ENCODE measurements around the gene UQCC2.

Gene UQCC2

DNA sequence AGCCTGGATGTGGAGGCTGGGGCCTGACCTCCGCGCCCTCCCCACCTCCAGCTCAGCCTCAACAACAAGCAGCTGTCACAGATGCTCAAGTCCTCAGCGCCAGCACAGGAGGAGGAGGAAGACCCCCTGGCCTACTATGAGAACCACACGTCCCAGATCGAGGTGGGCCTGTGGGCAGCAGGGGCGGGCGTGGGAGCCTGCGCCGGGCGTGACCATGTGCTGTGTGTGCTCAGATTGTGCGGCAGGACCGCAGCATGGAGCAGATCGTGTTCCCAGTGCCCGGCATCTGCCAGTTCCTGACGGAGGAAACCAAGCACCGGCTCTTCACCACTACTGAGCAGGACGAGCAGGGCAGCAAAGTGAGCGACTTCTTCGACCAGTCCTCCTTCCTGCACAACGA lies 23.5 kb downstream of the UQCC2 start:
- DNase-seq (ENCODE audit: low read depth), result no peak
- TF ChIP-seq, protein P1, sequence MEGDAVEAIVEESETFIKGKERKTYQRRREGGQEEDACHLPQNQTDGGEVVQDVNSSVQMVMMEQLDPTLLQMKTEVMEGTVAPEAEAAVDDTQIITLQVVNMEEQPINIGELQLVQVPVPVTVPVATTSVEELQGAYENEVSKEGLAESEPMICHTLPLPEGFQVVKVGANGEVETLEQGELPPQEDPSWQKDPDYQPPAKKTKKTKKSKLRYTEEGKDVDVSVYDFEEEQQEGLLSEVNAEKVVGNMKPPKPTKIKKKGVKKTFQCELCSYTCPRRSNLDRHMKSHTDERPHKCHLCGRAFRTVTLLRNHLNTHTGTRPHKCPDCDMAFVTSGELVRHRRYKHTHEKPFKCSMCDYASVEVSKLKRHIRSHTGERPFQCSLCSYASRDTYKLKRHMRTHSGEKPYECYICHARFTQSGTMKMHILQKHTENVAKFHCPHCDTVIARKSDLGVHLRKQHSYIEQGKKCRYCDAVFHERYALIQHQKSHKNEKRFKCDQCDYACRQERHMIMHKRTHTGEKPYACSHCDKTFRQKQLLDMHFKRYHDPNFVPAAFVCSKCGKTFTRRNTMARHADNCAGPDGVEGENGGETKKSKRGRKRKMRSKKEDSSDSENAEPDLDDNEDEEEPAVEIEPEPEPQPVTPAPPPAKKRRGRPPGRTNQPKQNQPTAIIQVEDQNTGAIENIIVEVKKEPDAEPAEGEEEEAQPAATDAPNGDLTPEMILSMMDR (conservative IDR thresholded peaks at IDR 0.05; ENCODE audit: low read depth, low read length), result no peak
- H3K4me3 ChIP-seq (ENCODE audit: low read depth, low read length), result no peak overlapping the region

DNA sequence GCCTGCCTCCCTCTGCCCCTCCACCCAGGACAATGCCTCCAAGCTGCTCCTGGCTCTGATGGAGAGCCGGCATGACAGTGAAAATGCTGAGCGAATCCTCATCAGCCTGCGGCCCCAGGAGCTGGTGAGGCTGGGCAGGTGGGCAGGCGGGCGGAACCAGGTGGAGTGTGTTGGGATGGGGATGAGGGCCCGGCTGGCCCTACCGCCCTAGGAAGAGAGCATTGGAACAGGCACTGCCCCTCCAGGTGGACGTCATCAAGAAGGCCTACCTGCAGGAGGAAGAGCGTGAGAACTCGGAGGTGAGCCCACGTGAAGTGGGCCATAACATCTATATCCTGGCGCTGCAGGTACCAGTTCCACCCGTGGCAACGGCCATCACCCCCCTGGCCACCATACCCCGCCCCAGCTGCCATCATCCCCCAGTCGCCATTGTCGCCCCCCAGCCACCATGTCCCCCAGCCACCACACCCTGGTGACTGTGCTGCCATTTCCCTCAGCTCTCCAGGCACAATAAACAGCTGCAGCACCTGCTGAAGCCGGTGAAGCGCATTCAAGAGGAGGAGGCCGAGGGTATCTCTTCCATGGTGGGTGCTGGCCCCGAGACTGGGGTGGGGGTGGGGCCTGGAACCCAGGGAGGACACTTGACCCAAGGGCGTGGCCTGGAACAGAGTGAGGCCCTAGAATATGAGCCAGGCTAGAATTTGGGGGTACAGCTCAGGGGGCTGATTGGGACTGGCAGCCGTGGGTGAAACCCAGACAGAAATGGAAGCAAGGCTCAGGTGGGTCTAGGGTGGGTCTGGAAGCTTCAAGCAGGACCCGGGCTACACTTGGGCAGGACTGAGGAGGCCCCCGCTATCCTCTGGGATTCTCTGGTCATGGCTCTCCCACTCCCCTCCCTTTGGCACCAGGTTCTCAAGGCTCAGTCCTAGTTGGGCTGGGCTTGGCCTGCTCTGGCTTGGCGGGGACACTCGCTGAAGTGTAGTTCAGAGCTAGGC lies 24.2 kb downstream of the UQCC2 start:
- DNase-seq (ENCODE audit: low read depth), result no peak
- no peak overlapping the region for H3K4me3 ChIP-seq (ENCODE audit: low read depth, low read length)
- TF ChIP-seq, protein P1 (conservative IDR thresholded peaks at IDR 0.05; ENCODE audit: low read depth, low read length), result no peak

DNA sequence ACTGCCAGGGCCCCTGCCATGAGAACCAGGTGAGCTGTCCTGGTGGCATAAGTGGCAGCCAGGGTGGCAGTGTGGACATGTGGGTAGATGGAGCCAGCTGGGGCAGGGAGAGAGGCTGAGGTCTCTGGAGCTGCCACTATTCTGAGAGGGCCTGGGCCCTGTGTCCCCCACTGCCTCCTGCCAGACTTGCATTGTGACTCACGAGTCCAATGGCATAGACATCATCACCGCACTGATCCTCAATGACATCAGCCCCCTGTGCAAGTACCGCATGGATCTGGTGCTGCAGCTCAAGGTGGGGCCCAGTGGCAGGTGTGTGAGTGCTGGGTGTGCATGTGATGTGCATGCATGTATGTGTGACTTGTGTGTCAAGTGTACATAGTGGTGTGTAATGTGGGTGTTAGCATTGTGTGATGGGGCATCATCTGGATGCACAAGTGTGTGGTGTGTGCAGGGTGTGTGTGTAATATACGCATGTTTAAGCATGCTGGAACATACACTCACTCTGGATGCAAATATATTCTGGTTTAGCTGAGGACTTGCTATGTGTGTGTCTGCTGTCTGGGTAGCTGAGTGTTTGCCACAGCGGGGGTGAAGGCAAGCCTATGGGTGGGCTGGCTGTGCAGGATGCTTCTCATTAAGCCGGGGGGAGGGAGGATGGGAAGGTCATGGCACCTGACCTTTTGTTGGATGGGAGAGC lies 25.1 kb downstream of the UQCC2 start:
- TF ChIP-seq, protein P1 (conservative IDR thresholded peaks at IDR 0.05; ENCODE audit: low read depth, low read length), result no peak
- H3K4me3 ChIP-seq (ENCODE audit: low read depth, low read length), result no peak overlapping the region
- DNase-seq (ENCODE audit: low read depth), result no peak

DNA sequence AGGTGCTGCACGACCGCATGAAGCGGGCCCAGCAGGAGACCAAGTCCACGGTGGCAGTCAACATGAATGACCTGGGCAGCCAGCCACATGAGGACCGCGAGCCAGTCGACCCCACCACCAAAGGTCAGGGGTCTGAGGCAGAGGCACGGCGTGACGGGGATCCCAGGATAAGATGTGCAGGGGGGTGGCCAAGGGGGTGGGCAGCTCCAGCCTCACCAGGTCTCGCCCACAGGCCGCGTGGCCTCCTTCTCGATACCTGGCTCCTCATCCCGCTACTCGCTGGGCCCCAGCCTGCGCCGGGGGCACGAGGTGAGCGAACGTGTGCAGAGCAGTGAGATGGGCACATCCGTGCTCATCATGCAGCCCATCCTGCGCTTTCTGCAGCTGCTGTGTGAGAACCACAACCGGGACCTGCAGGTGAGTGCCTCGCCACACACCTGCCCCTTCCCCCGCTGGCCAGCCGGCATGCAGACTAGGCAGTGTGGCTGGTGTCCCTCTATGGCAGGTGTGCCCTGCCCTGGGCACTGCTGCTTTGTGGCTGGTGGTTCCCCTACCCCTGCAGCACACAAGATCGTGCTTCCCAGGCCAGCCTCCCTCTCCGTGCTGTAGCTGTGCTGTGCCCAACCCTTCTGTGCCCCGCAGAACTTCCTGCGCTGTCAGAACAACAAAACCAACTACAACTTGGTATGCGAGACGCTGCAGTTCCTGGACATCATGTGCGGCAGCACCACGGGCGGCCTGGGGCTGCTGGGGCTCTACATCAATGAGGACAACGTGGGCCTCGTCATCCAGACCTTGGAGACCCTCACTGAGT lies 25.9 kb downstream of the UQCC2 start:
- DNase-seq (ENCODE audit: low read depth), result no peak
- TF ChIP-seq, protein P1 (conservative IDR thresholded peaks at IDR 0.05; ENCODE audit: low read depth, low read length), result no peak

DNA sequence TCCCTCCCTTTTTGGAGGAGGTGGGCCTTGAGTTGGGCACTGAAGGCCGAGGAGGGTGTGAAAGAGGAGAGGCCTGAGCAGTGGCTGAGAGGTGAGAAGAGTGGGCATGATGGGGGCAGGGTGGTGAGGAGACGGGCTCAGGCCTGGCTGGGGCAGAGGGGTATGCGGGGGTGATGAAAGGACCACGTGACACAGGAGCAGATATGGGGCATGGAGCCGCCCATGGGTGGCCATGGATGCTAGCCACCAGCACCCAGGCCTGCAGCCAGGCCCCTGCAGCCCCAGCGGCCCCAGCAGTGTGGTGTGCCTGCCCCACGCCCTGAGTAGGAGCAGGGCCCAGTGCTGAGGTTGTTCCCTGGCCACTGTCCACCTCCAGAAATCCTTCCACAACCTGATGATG lies 26.5 kb downstream of the UQCC2 start:
- TF ChIP-seq, protein P1 (conservative IDR thresholded peaks at IDR 0.05; ENCODE audit: low read depth, low read length), result no peak
- no peak overlapping the region for H3K4me3 ChIP-seq (ENCODE audit: low read depth, low read length)
- DNase-seq (ENCODE audit: low read depth), result no peak

More for the DNA sequence above, 25.9 kb downstream of the UQCC2 start:
- no peak overlapping the region for H3K4me3 ChIP-seq (ENCODE audit: low read depth, low read length)

DNA sequence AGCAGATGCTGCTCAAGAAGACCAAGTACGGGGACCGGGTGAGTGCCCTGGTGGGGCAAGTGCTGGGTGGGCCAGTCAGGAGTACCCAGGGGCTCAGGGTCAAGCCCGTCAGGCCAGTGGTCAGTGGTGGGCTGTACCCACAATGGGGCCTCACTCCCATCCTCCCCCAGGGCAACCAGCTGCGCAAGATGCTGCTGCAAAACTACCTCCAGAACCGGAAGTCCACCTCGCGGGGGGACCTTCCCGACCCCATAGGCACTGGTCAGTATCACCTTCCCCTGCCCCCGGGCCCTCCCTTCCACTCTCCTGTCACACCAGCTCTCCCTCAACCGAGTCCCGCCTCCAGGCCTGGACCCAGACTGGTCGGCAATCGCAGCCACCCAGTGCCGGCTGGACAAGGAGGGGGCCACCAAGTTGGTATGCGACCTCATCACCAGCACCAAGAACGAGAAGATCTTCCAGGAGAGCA lies 27.0 kb downstream of the UQCC2 start:
- no peak overlapping the region for H3K4me3 ChIP-seq (ENCODE audit: low read depth, low read length)
- no peak for DNase-seq (ENCODE audit: low read depth)

More for the DNA sequence above, 27.0 kb downstream of the UQCC2 start:
- TF ChIP-seq, protein P1 (conservative IDR thresholded peaks at IDR 0.05; ENCODE audit: low read depth, low read length), result no peak
